Measurements from ENCODE around the gene RGPD6.
"Not testable (repeated sequence)": the region's sequence is repeated elsewhere in the genome, so short reads cannot be mapped to it uniquely, and the experiment has no call there.

RGPD6 gene

GRCh38 chr2:110481200-110481599, 95.8 kb downstream of the RGPD6 start:
- DNase-seq, result not testable (repeated sequence)

- not testable (repeated sequence) for DNase-seq
Observed at GRCh38 chr2:110480084-110480483, 96.9 kb downstream of the RGPD6 start.

GRCh38 chr2:110477370-110477769, 99.7 kb downstream of the RGPD6 start:
- not testable (repeated sequence) for DNase-seq

GRCh38 chr2:110476952-110477351, 100.1 kb downstream of the RGPD6 start:
- not testable (repeated sequence) for DNase-seq

GRCh38 chr2:110475627-110476359, 101.2 kb downstream of the RGPD6 start:
- not testable (repeated sequence) for DNase-seq

GRCh38 chr2:110474898-110475297, 102.1 kb downstream of the RGPD6 start:
- not testable (repeated sequence) for DNase-seq

GRCh38 chr2:110473059-110473358, 104.0 kb downstream of the RGPD6 start:
- not testable (repeated sequence) for DNase-seq

- DNase-seq, result not testable (repeated sequence)
Observed at GRCh38 chr2:110472171-110473058, 104.6 kb downstream of the RGPD6 start, which contains the start of gene LIMS4. Gene LIMS4, minus strand, starts transcription at chr2:110472816. Its CDS starts 38 bp downstream, at chr2:110472778.

- not testable (repeated sequence) for DNase-seq
Observed at GRCh38 chr2:110468921-110469320, 108.1 kb downstream of the RGPD6 start.

- DNase-seq, result not testable (repeated sequence)
Observed at GRCh38 chr2:110465312-110465711, 111.7 kb downstream of the RGPD6 start.
